ENCODE measurements around the gene HACD3. TPM values are rescaled to one million over a fixed set of nuclear protein-coding genes. Genes with fewer than 3 reads are reported as not detected.

The HACD3 gene
- total and polyA plus RNA-seq, 3 donors from 2014 or later, result 37.5 to 70.6 (median 38.6) TPM

DNA sequence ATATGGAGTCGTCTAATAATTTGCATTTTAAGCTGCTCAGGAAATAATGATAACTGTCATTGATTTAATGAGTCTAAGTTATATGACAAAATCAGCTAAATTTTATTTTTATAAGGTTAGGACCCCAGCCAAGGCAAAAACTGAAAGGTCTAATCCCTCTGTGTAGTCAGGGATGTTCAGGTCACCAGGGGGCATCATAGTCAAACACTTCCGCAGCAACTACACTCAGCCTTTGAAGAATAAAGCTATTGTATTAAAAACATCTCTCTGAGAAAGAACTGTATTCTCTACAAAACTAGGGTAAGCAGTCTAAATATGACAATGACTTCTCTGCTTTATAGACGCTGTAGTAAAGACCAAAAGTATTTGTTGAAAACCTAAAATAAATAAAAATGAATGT is 65.7 kb downstream of the HACD3 start:
- intact Hi-C loops (cut with DNase I; ENCODE audit: low total_unique reads), result no loop called here
- Histone ChIP-seq H3K4me1 (no peaks in the 10 kb centered on the region), H3K27ac (no peak overlapping the region), H3K36me3 (ENCODE audit: low read depth, missing control alignments) (no peaks in the 10 kb centered on the region), H3K4me3 (no peak overlapping the region), H3K27me3 (no peaks in the 10 kb centered on the region), H3K9me3 (no peaks in the 10 kb centered on the region)
- TF ChIP-seq, protein P1, sequence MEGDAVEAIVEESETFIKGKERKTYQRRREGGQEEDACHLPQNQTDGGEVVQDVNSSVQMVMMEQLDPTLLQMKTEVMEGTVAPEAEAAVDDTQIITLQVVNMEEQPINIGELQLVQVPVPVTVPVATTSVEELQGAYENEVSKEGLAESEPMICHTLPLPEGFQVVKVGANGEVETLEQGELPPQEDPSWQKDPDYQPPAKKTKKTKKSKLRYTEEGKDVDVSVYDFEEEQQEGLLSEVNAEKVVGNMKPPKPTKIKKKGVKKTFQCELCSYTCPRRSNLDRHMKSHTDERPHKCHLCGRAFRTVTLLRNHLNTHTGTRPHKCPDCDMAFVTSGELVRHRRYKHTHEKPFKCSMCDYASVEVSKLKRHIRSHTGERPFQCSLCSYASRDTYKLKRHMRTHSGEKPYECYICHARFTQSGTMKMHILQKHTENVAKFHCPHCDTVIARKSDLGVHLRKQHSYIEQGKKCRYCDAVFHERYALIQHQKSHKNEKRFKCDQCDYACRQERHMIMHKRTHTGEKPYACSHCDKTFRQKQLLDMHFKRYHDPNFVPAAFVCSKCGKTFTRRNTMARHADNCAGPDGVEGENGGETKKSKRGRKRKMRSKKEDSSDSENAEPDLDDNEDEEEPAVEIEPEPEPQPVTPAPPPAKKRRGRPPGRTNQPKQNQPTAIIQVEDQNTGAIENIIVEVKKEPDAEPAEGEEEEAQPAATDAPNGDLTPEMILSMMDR (IDR thresholded peaks at IDR 0.05), result no peak
- no peak for TF ChIP-seq POLR2A (IDR thresholded peaks at IDR 0.05)
- WGBS, 2 donors, result 66 to 67% methylated on average over 3 of the region's 3 CpGs
- peak; percentile 49 for DNase-seq

DNA sequence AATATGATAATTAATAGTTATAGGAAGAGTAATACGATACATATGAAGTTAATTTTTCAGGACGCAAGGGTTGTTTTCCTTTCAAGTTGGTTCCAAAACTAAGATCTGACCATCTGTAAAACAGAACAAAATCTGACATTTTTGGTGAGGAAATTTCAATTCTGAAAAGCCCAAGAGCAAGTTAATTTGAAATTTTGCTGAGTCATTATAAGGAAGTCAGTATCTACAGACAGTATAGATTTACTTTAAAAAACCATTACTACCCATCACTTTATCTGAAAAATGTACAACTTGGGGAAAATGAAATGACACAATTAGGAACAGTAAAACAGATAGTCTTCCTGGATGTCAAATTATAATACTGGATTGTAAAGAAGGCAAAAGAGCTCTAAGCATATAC is 68.2 kb downstream of the HACD3 start:
- H3K9me3 ChIP-seq, result no peaks in the 10 kb centered on the region
- no peak for TF ChIP-seq POLR2A (IDR thresholded peaks at IDR 0.05)
- TF ChIP-seq, protein P1 (IDR thresholded peaks at IDR 0.05), result no peak
- intact Hi-C loops (cut with DNase I; ENCODE audit: low total_unique reads), result no loop called here
- no peak overlapping the region for H3K4me3 ChIP-seq
- no peaks in the 10 kb centered on the region for H3K4me1 ChIP-seq
- 89 to 92% methylated on average over 2 of the region's 2 CpGs for WGBS, 2 donors
- H3K36me3 ChIP-seq (ENCODE audit: low read depth, missing control alignments), result no peaks in the 10 kb centered on the region
- H3K27me3 ChIP-seq, result no peaks in the 10 kb centered on the region
- H3K27ac ChIP-seq, result no peak overlapping the region
- no peak for DNase-seq

DNA sequence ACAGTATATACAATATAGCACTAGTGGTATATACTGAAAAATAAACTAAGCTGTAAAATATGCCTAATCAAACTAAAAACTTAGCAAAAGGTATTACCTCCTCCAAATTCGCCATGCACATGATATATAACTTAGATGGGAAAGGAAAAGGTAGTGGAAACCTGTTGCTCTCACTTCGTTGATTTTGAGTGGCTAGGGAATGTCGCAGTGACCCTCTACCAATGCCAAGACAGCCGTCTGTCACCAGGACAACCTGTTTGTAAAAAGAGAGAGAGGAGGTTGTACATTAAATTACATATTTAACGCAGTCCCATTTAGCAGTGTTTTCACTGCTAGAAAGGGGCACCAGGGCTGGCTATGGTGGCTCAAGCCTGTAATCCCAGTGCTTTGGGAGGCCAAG is 69.4 kb downstream of the HACD3 start:
- Histone ChIP-seq H3K27ac (no peak overlapping the region), H3K36me3 (ENCODE audit: low read depth, missing control alignments) (no peaks in the 10 kb centered on the region), H3K27me3 (no peaks in the 10 kb centered on the region), H3K4me1 (no peaks in the 10 kb centered on the region), H3K4me3 (no peak overlapping the region), H3K9me3 (no peaks in the 10 kb centered on the region)
- TF ChIP-seq, protein P1 (IDR thresholded peaks at IDR 0.05), result no peak
- no peak for TF ChIP-seq POLR2A (IDR thresholded peaks at IDR 0.05)
- DNase-seq, result no peak
- WGBS, 2 donors, result 86 to 94% methylated on average over 5 of the region's 5 CpGs
- intact Hi-C loops (cut with DNase I; ENCODE audit: low total_unique reads), result no loop called here

DNA sequence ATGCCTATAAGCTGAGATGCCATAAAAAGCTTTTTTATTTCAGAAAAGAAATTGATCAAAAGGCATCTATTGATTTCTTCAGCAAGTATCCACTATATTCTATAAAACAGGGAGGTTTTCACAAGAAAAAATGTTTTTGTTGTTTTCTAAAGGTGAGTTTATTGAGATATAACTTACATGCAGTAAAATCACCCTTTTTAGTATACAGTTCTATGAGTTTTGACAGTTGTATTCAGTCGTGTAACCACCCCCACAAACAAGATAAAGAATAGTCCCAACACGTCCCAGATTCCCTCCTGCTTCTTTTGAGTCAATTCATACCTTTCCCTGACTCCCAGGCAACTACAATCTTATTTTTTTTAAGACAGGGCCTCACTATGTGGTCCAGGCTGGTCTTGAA is 72.9 kb downstream of the HACD3 start:
- Histone ChIP-seq H3K9me3 (no peaks in the 10 kb centered on the region), H3K27ac (no peak overlapping the region), H3K4me1 (no peaks in the 10 kb centered on the region), H3K36me3 (ENCODE audit: low read depth, missing control alignments) (no peaks in the 10 kb centered on the region), H3K27me3 (no peaks in the 10 kb centered on the region), H3K4me3 (no peak overlapping the region)
- DNase-seq, result no peak
- TF ChIP-seq POLR2A (IDR thresholded peaks at IDR 0.05), result no peak
- TF ChIP-seq, protein P1 (IDR thresholded peaks at IDR 0.05), result no peak
- WGBS, 2 donors, result 69 to 70% methylated on average over 2 of the region's 2 CpGs
- intact Hi-C loops (cut with DNase I; ENCODE audit: low total_unique reads), result no loop called here

DNA sequence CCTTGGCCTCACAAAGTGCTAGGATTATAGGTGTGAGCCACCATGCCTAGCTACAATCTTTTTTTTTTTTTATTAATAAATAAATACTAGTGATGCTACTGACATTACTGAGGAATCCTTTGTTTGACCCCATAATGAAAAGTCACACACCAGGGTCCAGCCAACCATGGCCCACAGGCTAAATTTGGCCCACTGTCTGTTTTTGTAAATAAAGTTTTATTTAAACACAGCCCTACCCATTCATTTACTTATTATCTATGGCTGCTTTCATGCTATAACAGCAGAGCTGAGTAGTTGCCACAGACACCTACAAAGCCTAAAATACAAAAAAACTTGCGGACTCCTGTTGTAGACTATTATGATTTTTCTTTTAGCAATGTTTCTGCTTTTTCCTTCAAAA is 73.3 kb downstream of the HACD3 start:
- 92 to 98% methylated on average over 1 of the region's 1 CpG for WGBS, 2 donors
- Histone ChIP-seq H3K27me3 (no peaks in the 10 kb centered on the region), H3K27ac (no peak overlapping the region), H3K36me3 (ENCODE audit: low read depth, missing control alignments) (no peaks in the 10 kb centered on the region), H3K4me1 (no peaks in the 10 kb centered on the region), H3K4me3 (no peak overlapping the region), H3K9me3 (no peaks in the 10 kb centered on the region)
- intact Hi-C loops (cut with DNase I; ENCODE audit: low total_unique reads), result no loop called here
- TF ChIP-seq POLR2A (IDR thresholded peaks at IDR 0.05), result no peak
- TF ChIP-seq, protein P1 (IDR thresholded peaks at IDR 0.05), result no peak
- no peak for DNase-seq

All from testis (tissue), 3 donors.